Measurements from ENCODE around the gene PLS3.

GRCh38 chrX:115602729-115603389 lies 41.9 kb downstream of the PLS3 start:
- TF ChIP-seq SAFB2 (IDR thresholded peaks at IDR 0.05; ENCODE audit: borderline replicate concordance, low read depth, low read length, severe bottlenecking) (no peak), MTA3 (IDR thresholded peaks at IDR 0.05; ENCODE audit: borderline replicate concordance) (no peak), SIN3A (IDR thresholded peaks at IDR 0.05; ENCODE audit: borderline replicate concordance in 2 of 2, control insufficient read depth in 1 of 2, low read depth in 2 of 2, low read length in 2 of 2) (no peak), CTCF (IDR thresholded peaks at IDR 0.05 in 2 of 3, conservative IDR thresholded peaks at IDR 0.05 in 1 of 3; ENCODE audit: insufficient read depth in 2 of 3, low read depth in 1 of 3, low read length in 3 of 3) (no peak), JUNB (CRISPR knock-in tag; conservative IDR thresholded peaks at IDR 0.05) (no peak), HMBOX1 (IDR thresholded peaks at IDR 0.05) (no peak), RCOR1 (IDR thresholded peaks at IDR 0.05; ENCODE audit: borderline replicate concordance in 1 of 2, low read depth in 2 of 2, low read length in 2 of 2) (no peak), E2F4 (CRISPR knock-in tag; IDR thresholded peaks at IDR 0.05; ENCODE audit: low read depth) (no peak), ATF1 (CRISPR knock-in tag; IDR thresholded peaks at IDR 0.05) (no peak), ATF1 (tag; IDR thresholded peaks at IDR 0.05) (no peak), ZBTB7A (IDR thresholded peaks at IDR 0.05; ENCODE audit: borderline replicate concordance, control insufficient read depth, low read depth, low read length) (no peak)
